Hepatocyte (in vitro differentiated cells): ENCODE measurements around the gene RESF1. TPM values are rescaled to one million over a fixed set of nuclear protein-coding genes. Genes with fewer than 3 reads are reported as not detected.

Experiments used
- DNase-seq: peaks from one replicate; pipeline ENCODE4 v3.0.0-alpha.2; 2016; ENCODE audit warnings: low spot score
- H2AFZ ChIP-seq: fragments of 200-600 bp; sonication (generic); 2 replicates; pipeline ENCODE4 v1.6.0; 2016; ENCODE audit warnings: antibody characterized with exemption, mild to moderate bottlenecking
- H3K27ac ChIP-seq: fragments of 200-600 bp; sonication (generic); 2 replicates; pipeline ENCODE4 v1.5.1; 2016; ENCODE audit warnings: mild to moderate bottlenecking
- H3K27me3 ChIP-seq: fragments of 200-600 bp; sonication (generic); 2 replicates; pipeline ENCODE4 v1.6.1; 2016
- H3K36me3 ChIP-seq: fragments of 200-600 bp; sonication (generic); replicated peaks from 2 replicates; pipeline ENCODE4 v1.5.1; 2016; ENCODE audit warnings: low read depth; ENCODE audit not compliant: insufficient read depth
- H3K4me1 ChIP-seq: fragments of 200-600 bp; sonication (generic); 2 replicates; pipeline ENCODE4 v1.5.1; 2016; ENCODE audit warnings: mild to moderate bottlenecking, moderate library complexity; ENCODE audit not compliant: insufficient read depth
- H3K4me2 ChIP-seq: fragments of 200-600 bp; sonication (generic); 2 replicates; pipeline ENCODE4 v1.6.0; 2016
- H3K4me3 ChIP-seq: fragments of 200-600 bp; sonication (generic); 2 replicates; pipeline ENCODE4 v1.5.1; 2016; ENCODE audit warnings: mild to moderate bottlenecking
- H3K79me2 ChIP-seq: fragments of 200-600 bp; sonication (generic); 2 replicates; pipeline ENCODE4 v1.6.0; 2017; ENCODE audit warnings: mild to moderate bottlenecking
- H3K9me2 ChIP-seq: fragments of 200-600 bp; sonication (generic); replicated peaks from 2 replicates; pipeline ENCODE4 v1.6.0; 2017; ENCODE audit warnings: mild to moderate bottlenecking; ENCODE audit not compliant: insufficient read depth
- H3K9me3 ChIP-seq: fragments of 200-600 bp; sonication (generic); 2 replicates; pipeline ENCODE4 v1.5.1; 2016; ENCODE audit warnings: low read depth, mild to moderate bottlenecking
- H4K20me1 ChIP-seq: fragments of 200-600 bp; sonication (generic); 2 replicates; pipeline ENCODE4 v1.6.0; 2016; ENCODE audit warnings: mild to moderate bottlenecking; ENCODE audit not compliant: insufficient read depth, poor library complexity, severe bottlenecking
- EZH2 ChIP-seq: fragments of 200-600 bp; sonication (generic); IDR thresholded peaks from 2 replicates; pipeline ENCODE4 v1.6.1; 2016; ENCODE audit warnings: antibody characterized with exemption, mild to moderate bottlenecking, borderline replicate concordance
- EZH2phosphoT487 ChIP-seq: fragments of 200-600 bp; sonication (generic); IDR thresholded peaks from one replicate; pipeline ENCODE4 v1.6.1; 2018; ENCODE audit warnings: antibody characterized with exemption, mild to moderate bottlenecking, low read depth, moderate library complexity; ENCODE audit not compliant: unreplicated experiment, severe bottlenecking
- WGBS: methylation state at CpG from one replicate; pipeline ENCODE4 v1.1.6; 2016; ENCODE audit warnings: low lambda C conversion rate; ENCODE audit errors: missing lambda C conversion rate; 5-methylcytosine and 5-hydroxymethylcytosine counted together
- polyA plus RNA-seq: library from polyadenylated mRNA; unstranded; fragments of >200 nt; fragmentation: Nextera tagmentation; extraction: Ambion mirVana; gene quantifications from 2 replicates; pipeline ENCODE4 v1.2.1, GENCODE V29; 2016
- total RNA-seq: library from RNA; depleted of rRNA; stranded (reverse); fragments of >200 nt; gene quantifications from 2 replicates; pipeline ENCODE4 v1.2.3, GENCODE V29; 2014
- TF ChIP-seq, protein P1 (sequence below): fragments of 200-600 bp; sonication (generic); IDR thresholded peaks from 2 replicates; pipeline ENCODE4 v1.5.1; 2016; ENCODE audit warnings: antibody characterized with exemption, mild to moderate bottlenecking; ENCODE audit not compliant: poor library complexity

The RESF1 gene
- total and polyA plus RNA-seq, 2 experiments from 2014 or later = 28.8 to 63.8 TPM

DNA sequence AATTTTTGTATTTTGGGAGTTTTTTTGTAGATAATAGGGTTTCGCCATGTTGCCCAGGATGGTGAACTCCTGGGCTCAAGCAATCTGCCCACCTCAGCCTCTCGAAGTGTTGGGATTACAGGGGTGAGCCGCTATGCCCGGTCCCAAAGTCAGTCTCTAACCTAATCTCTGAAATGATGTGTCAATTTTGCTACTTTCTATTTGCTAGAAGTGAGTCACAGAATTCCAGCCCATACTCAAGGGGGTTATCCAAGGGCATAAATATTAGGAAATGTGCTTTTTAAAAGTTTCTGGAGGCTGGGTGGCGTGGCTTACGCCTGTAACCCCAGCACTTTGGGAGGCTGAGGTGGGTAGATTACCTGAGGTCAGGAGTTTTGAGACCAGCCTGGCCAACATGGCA lies 40.5 kb downstream of the RESF1 start:
- Histone ChIP-seq H3K9me3 (no peaks in the 10 kb centered on the region), H2AFZ (no peak overlapping the region), H3K9me2 (no peaks in the 10 kb centered on the region), H4K20me1 (no peaks in the 10 kb centered on the region), H3K27ac (no peak overlapping the region), H3K36me3 (no peaks in the 10 kb centered on the region), H3K4me3 (no peak overlapping the region), H3K4me2 (no peak overlapping the region), H3K79me2 (no peaks in the 10 kb centered on the region), H3K27me3 (no peaks in the 10 kb centered on the region), H3K4me1 (no peaks in the 10 kb centered on the region)
- TF ChIP-seq, protein P1, sequence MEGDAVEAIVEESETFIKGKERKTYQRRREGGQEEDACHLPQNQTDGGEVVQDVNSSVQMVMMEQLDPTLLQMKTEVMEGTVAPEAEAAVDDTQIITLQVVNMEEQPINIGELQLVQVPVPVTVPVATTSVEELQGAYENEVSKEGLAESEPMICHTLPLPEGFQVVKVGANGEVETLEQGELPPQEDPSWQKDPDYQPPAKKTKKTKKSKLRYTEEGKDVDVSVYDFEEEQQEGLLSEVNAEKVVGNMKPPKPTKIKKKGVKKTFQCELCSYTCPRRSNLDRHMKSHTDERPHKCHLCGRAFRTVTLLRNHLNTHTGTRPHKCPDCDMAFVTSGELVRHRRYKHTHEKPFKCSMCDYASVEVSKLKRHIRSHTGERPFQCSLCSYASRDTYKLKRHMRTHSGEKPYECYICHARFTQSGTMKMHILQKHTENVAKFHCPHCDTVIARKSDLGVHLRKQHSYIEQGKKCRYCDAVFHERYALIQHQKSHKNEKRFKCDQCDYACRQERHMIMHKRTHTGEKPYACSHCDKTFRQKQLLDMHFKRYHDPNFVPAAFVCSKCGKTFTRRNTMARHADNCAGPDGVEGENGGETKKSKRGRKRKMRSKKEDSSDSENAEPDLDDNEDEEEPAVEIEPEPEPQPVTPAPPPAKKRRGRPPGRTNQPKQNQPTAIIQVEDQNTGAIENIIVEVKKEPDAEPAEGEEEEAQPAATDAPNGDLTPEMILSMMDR = no peak
- no peak for TF ChIP-seq EZH2
- no peak for TF ChIP-seq EZH2phosphoT487
- WGBS = 96% methylated on average over 6 of the region's 6 CpGs
- no peak for DNase-seq

DNA sequence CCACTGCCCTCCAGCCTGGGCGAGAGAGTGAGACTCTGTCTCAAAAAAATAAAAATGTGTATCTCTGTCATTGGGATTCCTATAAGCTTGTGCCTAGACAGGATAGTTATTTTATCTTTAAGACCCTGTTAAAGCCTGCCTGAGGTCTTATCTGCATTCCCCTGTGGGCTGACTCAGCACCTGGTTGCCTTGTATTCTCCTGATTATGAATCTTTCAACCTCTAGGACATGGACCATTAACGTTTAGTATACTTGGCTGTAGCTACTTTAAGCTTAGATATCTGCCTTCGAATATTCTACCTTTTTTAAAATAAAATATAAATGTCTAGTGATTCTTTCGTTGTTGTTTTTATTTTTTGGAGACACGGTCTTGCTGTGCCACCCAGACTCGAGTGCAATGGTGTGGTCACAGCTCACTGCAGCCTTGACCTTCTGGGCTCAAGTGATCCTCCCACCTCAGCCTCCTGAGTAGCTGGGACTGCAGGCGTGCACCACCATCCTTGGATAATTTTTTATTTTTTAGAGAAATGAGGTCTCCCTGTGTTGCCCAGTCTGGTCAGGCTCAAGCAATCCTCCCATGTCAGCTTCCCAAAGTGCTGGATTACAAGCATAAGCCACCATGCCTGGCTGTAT lies 41.3 kb downstream of the RESF1 start:
- WGBS = 85% methylated on average over 7 of the region's 7 CpGs
- Histone ChIP-seq H2AFZ (no peak overlapping the region), H3K27me3 (no peaks in the 10 kb centered on the region), H3K4me3 (no peak overlapping the region), H3K27ac (no peak overlapping the region), H3K36me3 (no peaks in the 10 kb centered on the region), H3K4me1 (no peaks in the 10 kb centered on the region), H3K9me2 (no peaks in the 10 kb centered on the region), H3K9me3 (no peaks in the 10 kb centered on the region), H4K20me1 (no peaks in the 10 kb centered on the region), H3K4me2 (no peak overlapping the region), H3K79me2 (no peaks in the 10 kb centered on the region)
- DNase-seq = no peak
- TF ChIP-seq EZH2phosphoT487 (no peak), EZH2 (no peak)
- TF ChIP-seq, protein P1 = no peak

DNA sequence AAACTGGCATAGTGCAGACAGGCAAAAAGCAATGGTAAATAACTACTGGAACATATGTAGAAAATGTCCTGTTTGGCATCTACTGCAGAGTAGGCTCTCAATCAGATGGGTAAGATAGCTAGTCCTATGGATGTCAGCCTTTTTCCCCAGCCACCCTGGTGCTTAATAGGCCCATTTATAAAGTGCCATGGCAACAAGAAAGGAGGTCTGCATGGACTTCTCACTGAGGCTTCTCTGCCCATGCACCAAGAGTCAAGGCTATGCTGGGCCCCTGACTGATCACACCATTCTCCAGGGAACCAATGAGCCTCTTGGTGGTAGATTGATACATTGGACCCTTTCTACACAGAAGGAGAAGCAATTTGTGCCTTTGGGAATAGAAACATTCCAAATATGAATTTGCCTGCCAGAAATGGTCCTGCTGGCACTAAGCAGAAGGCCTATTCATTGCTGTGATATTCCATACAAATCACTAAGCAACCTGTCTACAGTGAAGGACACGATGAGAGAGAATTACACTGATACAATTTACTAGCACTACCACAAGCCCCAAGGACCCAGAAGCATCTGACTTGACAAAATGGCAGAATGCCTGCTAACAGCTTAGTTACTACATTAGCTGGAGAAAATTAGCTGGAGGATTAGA lies 43.8 kb downstream of the RESF1 start:
- no peak for DNase-seq
- H2AFZ ChIP-seq = no peak overlapping the region
- H3K36me3 ChIP-seq = no peaks in the 10 kb centered on the region
- H3K27ac ChIP-seq = no peak overlapping the region
- no peak for TF ChIP-seq EZH2
- TF ChIP-seq, protein P1 = no peak
- no peak for TF ChIP-seq EZH2phosphoT487
- H4K20me1 ChIP-seq = no peaks in the 10 kb centered on the region
- no peak overlapping the region for H3K4me2 ChIP-seq
- no peaks in the 10 kb centered on the region for H3K27me3 ChIP-seq
- no peaks in the 10 kb centered on the region for H3K9me2 ChIP-seq
- no peaks in the 10 kb centered on the region for H3K4me1 ChIP-seq
- H3K79me2 ChIP-seq = no peaks in the 10 kb centered on the region
- no peak overlapping the region for H3K4me3 ChIP-seq
- WGBS = 65% methylated on average over 1 of the region's 1 CpG
- no peaks in the 10 kb centered on the region for H3K9me3 ChIP-seq
